Panc1 (cell line): ENCODE measurements around the gene STXBP5.

Experiments used
- POLR2AphosphoS5 ChIP-seq: IDR thresholded peaks from 2 replicates; pipeline ENCODE4 v1.6.1; 2012; ENCODE audit warnings: mild to moderate bottlenecking, low read depth, low read length, moderate library complexity
- REST ChIP-seq, 2 experiments: IDR thresholded peaks; 2 replicates each; pipeline ENCODE4 v1.6.1; 2011 to 2012; ENCODE audit warnings: low read depth in 2 of 2, control low read depth in 1 of 2, low read length in 1 of 2, mild to moderate bottlenecking in 1 of 2, moderate library complexity in 1 of 2; ENCODE audit not compliant: insufficient read depth in 1 of 2
- SIN3A ChIP-seq: IDR thresholded peaks from 2 replicates; pipeline ENCODE4 v1.6.1; 2012; ENCODE audit warnings: low read depth, mild to moderate bottlenecking, low read length, moderate library complexity, borderline replicate concordance; ENCODE audit not compliant: insufficient read depth
- TF ChIP-seq, protein P1 (sequence below): fragments of 450-650 bp; IDR thresholded peaks from 2 replicates; pipeline ENCODE4 v1.5.1; 2017; ENCODE audit warnings: mild to moderate bottlenecking

DNA sequence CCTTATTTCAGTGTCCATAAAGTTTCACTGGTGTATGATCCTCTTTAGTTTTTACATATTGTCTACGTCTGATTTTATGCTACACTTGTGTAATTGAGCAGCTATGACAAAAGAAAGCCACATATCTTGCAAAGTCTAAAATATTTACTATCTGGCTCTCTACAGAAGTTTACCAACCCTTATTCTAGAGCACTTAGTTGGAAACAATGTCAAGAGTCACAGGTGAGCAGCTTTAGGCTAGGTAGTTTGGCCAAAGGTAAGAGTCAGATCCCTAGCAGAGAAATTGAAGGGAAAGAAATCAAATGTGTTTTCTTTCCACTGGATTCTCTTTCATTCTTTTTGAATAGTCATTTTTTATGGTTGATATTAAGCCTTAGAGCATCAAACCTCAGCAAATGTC is 34.7 kb upstream of the STXBP5 start:
- TF ChIP-seq, protein P1, sequence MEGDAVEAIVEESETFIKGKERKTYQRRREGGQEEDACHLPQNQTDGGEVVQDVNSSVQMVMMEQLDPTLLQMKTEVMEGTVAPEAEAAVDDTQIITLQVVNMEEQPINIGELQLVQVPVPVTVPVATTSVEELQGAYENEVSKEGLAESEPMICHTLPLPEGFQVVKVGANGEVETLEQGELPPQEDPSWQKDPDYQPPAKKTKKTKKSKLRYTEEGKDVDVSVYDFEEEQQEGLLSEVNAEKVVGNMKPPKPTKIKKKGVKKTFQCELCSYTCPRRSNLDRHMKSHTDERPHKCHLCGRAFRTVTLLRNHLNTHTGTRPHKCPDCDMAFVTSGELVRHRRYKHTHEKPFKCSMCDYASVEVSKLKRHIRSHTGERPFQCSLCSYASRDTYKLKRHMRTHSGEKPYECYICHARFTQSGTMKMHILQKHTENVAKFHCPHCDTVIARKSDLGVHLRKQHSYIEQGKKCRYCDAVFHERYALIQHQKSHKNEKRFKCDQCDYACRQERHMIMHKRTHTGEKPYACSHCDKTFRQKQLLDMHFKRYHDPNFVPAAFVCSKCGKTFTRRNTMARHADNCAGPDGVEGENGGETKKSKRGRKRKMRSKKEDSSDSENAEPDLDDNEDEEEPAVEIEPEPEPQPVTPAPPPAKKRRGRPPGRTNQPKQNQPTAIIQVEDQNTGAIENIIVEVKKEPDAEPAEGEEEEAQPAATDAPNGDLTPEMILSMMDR, result no peak
- TF ChIP-seq POLR2AphosphoS5, result no peak
- TF ChIP-seq SIN3A, result no peak
- TF ChIP-seq REST (IDR thresholded peaks at IDR 0.05; ENCODE audit: insufficient read depth in 1 of 2, low read depth in 2 of 2, low read length in 1 of 2), result no peak
